Peyer's patch (tissue), 4 donors: ENCODE results near the gene NOTUM.

Experiments
- CTCF ChIP-seq, 6 experiments: fragments of 450-650 bp in 4 of 6; fragments of 200-600 bp in 2 of 6; sonication (generic) in 1 of 6; IDR thresholded peaks; one replicate each; pipeline ENCODE4 v1.5.1; 2017 to 2019; ENCODE audit warnings: antibody characterized with exemption in 6 of 6, mild to moderate bottlenecking in 3 of 6, moderate library complexity in 1 of 6
- POLR2A ChIP-seq, 2 donors: fragments of 450-650 bp; IDR thresholded peaks; one replicate each; pipeline ENCODE4 v1.5.1; 2017; ENCODE audit warnings: antibody characterized with exemption in 2 of 2, mild to moderate bottlenecking in 2 of 2, moderate library complexity in 2 of 2

GRCh38 chr17:82008258-82008940, 47.4 kb upstream of the NOTUM start:
- TF ChIP-seq CTCF (IDR thresholded peaks at IDR 0.05) (no peak), POLR2A (IDR thresholded peaks at IDR 0.05) (no peak)
